ENCODE data around the gene CLUH.
"Not testable (repeated sequence)": the region's sequence is repeated elsewhere in the genome, so short reads cannot be mapped to it uniquely, and the experiment has no call there.

Gene CLUH

GRCh38 chr17:2688351-2689342 is 22.9 kb downstream of the CLUH start:
- DNase-seq, result no peak

GRCh38 chr17:2687074-2687418 is 24.5 kb downstream of the CLUH start:
- no peak for DNase-seq

GRCh38 chr17:2685696-2686095 is 25.9 kb downstream of the CLUH start:
- DNase-seq, result no peak

DNA sequence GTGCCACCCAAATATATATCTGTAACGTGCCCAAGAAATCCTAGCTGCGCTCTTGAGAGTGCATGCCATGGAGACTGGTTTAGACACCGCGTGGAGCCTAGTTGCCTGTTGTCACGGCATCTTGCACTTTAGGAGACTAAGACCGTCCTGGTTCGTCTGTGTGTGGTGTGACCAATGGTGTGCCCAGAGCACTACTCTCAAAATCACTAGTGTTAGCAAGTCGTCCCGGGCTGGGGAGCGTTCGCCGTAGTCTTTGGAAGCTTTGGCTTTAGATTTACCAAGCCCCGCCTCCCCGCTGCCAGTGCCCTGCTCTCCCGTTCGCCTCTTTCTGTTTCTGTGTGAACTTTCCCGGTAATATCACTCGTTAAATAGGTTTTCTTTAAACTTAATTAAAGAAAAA is 27.0 kb downstream of the CLUH start:
- DNase-seq, result no peak

- no peak for DNase-seq
These were observed 27.7 kb downstream of the CLUH start for GRCh38 chr17:2683912-2684311.

DNA sequence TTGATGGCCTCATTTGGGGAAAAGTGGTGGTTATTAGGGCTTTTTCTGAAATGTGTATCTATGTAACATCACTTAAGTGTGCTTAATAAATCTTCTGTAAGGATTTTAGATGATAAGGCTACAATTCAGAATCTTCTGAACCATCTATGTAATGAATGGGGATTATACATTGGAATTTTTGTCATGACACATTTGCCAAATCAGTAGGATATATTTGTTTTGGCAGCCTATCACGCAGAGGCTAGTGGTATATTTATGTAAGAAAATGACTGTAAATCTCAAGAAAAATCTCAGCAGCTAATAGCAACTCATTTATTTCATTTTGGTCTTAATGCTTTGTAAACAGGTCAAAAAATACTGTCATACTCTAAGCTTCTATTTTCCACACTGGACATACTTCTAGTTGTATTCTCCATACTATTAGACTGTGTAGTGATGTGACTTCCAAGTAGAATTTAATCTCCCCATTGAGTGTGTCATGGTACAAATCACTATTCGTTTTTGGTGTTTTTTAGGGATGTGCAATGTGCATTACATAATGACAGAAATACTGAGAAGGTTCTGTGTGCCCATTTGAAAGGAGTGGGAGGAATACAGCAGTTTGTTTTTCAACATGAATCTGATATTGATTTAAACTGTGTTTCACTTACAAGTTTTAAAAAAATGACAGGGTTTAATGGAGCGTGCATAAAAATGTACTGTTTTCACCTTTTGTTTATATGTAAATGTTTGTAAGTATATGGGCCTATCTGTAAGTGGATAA is 29.2 kb downstream of the CLUH start:
- DNase-seq, result no peak

DNA sequence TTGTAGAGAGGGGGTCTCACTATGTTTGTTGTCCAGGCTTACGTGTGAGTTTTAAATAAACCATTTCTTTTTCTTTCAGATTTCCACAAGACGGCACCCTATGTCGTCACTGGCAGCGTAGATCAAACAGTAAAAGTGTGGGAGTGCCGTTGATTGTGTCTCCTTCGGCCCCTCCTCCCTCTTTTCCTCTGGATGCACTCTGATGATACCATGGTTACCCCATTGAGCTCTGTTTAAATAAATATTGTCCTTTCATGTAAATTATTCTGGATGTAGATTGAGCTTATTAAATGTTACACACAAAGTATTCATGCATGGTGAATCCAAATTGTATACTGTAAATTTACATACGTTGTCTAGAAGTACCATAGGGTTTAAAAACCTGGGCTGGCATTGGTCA is 29.9 kb downstream of the CLUH start:
- DNase-seq, result no peak

DNA sequence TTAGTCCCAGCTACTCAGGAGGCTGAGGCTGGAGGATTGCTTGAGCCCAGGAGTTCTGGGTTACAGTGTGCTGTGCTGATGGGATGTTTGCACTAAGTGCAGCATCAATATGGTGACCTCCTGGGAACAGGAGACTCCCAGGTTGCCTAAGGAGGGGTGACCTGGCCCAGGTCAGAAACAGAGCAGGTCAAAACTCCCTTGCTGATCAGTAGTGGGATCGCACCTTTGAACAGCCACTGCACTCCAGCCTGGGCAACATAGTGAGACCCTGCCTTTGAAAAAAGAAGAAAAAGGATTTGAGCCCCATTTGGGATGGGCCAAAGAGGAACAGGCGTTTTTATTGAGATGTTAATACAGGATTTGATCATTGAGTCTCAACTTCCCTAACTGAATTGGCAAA is 30.6 kb downstream of the CLUH start:
- DNase-seq, result no peak

GRCh38 chr17:2679247-2679646 is 32.3 kb downstream of the CLUH start:
- DNase-seq, result not testable (repeated sequence)

- no peak for DNase-seq
These were observed 39.5 kb downstream of the CLUH start for GRCh38 chr17:2672026-2672425.

DNA sequence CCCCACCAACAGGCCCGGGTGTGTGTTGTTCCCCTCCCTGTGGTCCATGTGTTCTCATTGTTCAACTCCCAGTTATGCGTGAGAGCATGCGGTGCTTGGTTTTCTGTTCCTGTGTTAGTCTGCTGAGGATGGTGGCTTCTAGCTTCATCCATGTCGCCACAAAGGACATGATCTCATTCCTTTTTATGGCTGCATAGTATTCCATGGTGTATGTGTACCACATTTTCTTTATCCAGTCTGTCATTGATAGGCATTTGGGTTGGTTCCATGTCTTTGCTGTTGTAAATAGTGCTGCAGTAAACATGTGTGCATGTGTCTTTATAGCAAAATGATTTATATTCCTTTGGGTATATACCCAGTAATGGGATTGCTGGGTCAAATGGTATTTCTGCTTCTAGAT is 51.2 kb downstream of the CLUH start:
- DNase-seq, result not testable (repeated sequence)

DNA sequence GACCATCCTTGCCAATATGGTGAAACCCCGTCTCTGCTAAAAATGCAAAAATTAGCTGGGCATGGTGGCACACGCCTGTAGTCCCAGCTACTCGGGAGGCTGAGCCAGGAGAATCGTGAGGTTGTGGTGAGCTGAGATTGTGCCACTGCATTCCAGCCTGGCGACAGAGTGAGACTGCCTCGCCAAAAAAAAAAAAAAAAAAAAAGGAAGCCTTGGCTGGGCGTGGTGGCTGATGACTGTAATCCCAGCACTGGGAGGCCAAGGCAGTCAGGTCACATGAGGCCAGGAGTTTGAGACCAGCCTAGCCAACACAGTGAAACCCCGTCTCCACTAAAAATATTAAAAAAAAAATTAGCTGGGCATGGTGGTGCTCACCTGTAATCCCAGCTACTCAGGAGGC is 52.2 kb downstream of the CLUH start:
- DNase-seq, result peak; percentile 54

DNA sequence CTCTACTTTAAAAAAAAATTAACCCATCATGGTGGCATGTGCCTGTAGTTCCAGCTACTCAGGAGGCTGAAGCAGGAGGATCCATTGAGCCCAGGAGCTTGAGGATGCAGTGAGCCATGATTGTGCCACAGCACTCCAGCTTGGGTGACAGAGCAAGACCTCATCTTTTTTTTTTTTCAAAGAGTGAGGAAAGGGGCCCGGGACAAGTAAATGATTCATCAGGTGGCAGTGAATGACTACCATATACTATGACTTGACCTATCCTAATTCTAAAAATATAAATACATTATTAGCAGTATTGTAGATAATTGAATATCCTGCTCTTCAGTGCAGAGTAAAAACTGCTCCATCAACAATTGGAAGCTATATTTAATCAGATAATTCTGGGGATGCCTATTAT is 55.3 kb downstream of the CLUH start:
- no peak for DNase-seq

DNA sequence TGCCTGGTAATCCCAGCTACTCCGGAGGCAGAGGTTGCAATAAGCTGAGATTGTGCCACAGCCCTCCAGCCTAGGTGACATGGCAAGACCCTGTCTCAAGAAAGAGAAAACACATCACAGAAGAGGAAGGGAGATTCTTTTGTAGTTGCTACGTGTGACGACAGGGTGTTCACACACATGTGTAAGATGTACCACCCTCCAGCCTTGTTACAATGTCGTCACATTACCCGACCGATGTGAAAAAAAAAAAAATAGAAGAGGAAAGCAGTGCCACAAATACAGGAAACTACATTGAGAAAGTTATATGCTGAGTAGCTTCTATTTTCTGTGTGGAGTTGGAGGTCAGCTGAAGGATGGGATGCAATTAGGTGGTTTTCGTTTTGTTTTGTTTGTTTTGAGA is 56.0 kb downstream of the CLUH start:
- DNase-seq, result no peak

GRCh38 chr17:2652911-2653310 is 58.7 kb downstream of the CLUH start:
- not testable (repeated sequence) for DNase-seq

GRCh38 chr17:2649191-2649590 is 62.4 kb downstream of the CLUH start:
- DNase-seq, result no peak

GRCh38 chr17:2647957-2648356 is 63.6 kb downstream of the CLUH start:
- no peak for DNase-seq

DNA sequence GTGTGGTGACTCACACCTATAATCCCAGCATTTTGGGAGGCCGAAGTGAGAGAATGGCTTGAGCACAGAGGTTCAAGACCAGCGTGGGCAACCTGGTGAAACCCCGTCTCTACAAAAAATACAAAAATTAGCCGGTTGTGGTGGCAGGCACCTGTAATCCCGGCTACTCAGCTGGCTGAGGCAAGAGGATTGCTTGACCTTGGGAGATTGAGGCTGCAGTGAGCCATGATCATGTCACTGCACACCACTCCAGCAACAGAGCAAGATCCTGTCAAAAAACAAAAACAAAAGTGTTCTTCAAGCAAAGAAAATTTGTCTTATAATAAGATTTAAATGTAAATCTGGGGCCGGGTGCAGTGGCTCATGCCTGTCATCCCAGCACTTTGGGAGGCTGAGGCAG is 66.6 kb downstream of the CLUH start:
- no peak for DNase-seq

All from fibroblast of skin of abdomen (primary cell).